KBM-7 (cell line): ENCODE results near the gene PCDHA5.
"Not testable (repeated sequence)": the region's sequence is repeated elsewhere in the genome, so short reads cannot be mapped to it uniquely, and the experiment has no call there.

Source experiments
- DNase-seq: peaks from one replicate; pipeline ENCODE4 v3.0.0-alpha.2; 2015
- in situ Hi-C: fragments of 300-500 bp; cut with MboI; formaldehyde crosslinking; loops from 2 replicates; pipeline ENCODE4 v1.14.3; 2020; ENCODE audit warnings: low sequenced_read_pairs, low pct_unique_long_range_greater_than_20kb, mixed read lengths

PCDHA5 gene

GRCh38 chr5:140821375-140822280 lies at the start of gene PCDHA5:
Gene PCDHA5 (plus strand): TSS chr5:140821613.
- peak; percentile 44 for DNase-seq
- in situ Hi-C loops, result no loop called here

GRCh38 chr5:140780512-140780911 lies 40.9 kb upstream of the PCDHA5 start:
- in situ Hi-C loops, result no loop called here
- no peak for DNase-seq

GRCh38 chr5:140785905-140786686 lies 35.3 kb upstream of the PCDHA5 start, which contains the start of gene PCDHA1:
Gene PCDHA1 (plus strand): TSS chr5:140786140.
- in situ Hi-C loops, result no loop called here
- DNase-seq, result peak; percentile 47

GRCh38 chr5:140787422-140787821 lies 34.0 kb upstream of the PCDHA5 start:
- DNase-seq, in situ Hi-C loops: not testable (repeated sequence)

- in situ Hi-C loops, DNase-seq: not testable (repeated sequence)
Measured at GRCh38 chr5:140787849-140788504, 33.4 kb upstream of the PCDHA5 start.

GRCh38 chr5:140791089-140791488 lies 30.3 kb upstream of the PCDHA5 start:
- DNase-seq, result no peak
- in situ Hi-C loops, result no loop called here

GRCh38 chr5:140794595-140795258 lies 26.7 kb upstream of the PCDHA5 start, which contains the start of gene PCDHA2:
Gene PCDHA2 (plus strand): TSS chr5:140794852.
- DNase-seq, result peak; percentile 6
- in situ Hi-C loops, result no loop called here

GRCh38 chr5:140795259-140795641 lies 26.2 kb upstream of the PCDHA5 start:
- in situ Hi-C loops, result no loop called here

GRCh38 chr5:140796072-140796717 lies 25.2 kb upstream of the PCDHA5 start:
- DNase-seq, in situ Hi-C loops: not testable (repeated sequence)

More at GRCh38 chr5:140795259-140795641, 26.2 kb upstream of the PCDHA5 start:
- DNase-seq, result peak; percentile 23

GRCh38 chr5:140796718-140797095 lies 24.7 kb upstream of the PCDHA5 start:
- no peak for DNase-seq
- in situ Hi-C loops, result no loop called here

GRCh38 chr5:140800816-140801493 lies 20.5 kb upstream of the PCDHA5 start, which contains the start of gene PCDHA3:
Gene PCDHA3 (plus strand): TSS chr5:140801057.
- DNase-seq, result peak; percentile 75
- in situ Hi-C loops, result no loop called here

- peak; percentile 65 for DNase-seq
- in situ Hi-C loops, result no loop called here
Measured at GRCh38 chr5:140801494-140801841, 19.9 kb upstream of the PCDHA5 start.

GRCh38 chr5:140802381-140802780 lies 19.0 kb upstream of the PCDHA5 start:
- in situ Hi-C loops, DNase-seq: not testable (repeated sequence)

GRCh38 chr5:140802781-140803271 lies 18.6 kb upstream of the PCDHA5 start:
- DNase-seq, result no peak
- in situ Hi-C loops, result no loop called here

GRCh38 chr5:140806834-140807775 lies 14.3 kb upstream of the PCDHA5 start, which contains the start of gene PCDHA4:
Gene PCDHA4 (plus strand): TSS chr5:140807068.
- DNase-seq, result peak; percentile 3

GRCh38 chr5:140808241-140808888 lies 13.0 kb upstream of the PCDHA5 start:
- DNase-seq, in situ Hi-C loops: not testable (repeated sequence)

More at GRCh38 chr5:140806834-140807775, 14.3 kb upstream of the PCDHA5 start, which contains the start of gene PCDHA4:
- in situ Hi-C loops, result no loop called here
